22Rv1 (cell line): Measurements from ENCODE around the gene PCDHGA9.
"Not testable (repeated sequence)": the region's sequence is repeated elsewhere in the genome, so short reads cannot be mapped to it uniquely, and the experiment has no call there.

Experiments
- H3K27ac ChIP-seq: fragments of 450-650 bp; 2 replicates; pipeline ENCODE4 v1.5.1; 2017
- ZFX ChIP-seq: fragments of 450-650 bp; IDR thresholded peaks from 2 replicates; pipeline ENCODE4 v1.6.1; 2017; ENCODE audit warnings: antibody characterized with exemption, borderline replicate concordance
- TF ChIP-seq, protein P1 (sequence below): fragments of 450-650 bp; IDR thresholded peaks from 2 replicates; pipeline ENCODE4 v1.5.1; 2017; ENCODE audit warnings: mild to moderate bottlenecking

The PCDHGA9 gene

GRCh38 chr5:141373673-141374317 is 28.8 kb upstream of the PCDHGA9 start, which contains the start of gene PCDHGA6:
PCDHGA6 (plus strand) TSS chr5:141373891; CDS start chr5:141374084, 193 bp downstream.
- TF ChIP-seq, protein P1, sequence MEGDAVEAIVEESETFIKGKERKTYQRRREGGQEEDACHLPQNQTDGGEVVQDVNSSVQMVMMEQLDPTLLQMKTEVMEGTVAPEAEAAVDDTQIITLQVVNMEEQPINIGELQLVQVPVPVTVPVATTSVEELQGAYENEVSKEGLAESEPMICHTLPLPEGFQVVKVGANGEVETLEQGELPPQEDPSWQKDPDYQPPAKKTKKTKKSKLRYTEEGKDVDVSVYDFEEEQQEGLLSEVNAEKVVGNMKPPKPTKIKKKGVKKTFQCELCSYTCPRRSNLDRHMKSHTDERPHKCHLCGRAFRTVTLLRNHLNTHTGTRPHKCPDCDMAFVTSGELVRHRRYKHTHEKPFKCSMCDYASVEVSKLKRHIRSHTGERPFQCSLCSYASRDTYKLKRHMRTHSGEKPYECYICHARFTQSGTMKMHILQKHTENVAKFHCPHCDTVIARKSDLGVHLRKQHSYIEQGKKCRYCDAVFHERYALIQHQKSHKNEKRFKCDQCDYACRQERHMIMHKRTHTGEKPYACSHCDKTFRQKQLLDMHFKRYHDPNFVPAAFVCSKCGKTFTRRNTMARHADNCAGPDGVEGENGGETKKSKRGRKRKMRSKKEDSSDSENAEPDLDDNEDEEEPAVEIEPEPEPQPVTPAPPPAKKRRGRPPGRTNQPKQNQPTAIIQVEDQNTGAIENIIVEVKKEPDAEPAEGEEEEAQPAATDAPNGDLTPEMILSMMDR = peak; percentile 80
- no peak for TF ChIP-seq ZFX
- no peak within 1 kb of the TSS for H3K27ac ChIP-seq

- H3K27ac ChIP-seq = no peak overlapping the region
- TF ChIP-seq, protein P1 = no peak
- no peak for TF ChIP-seq ZFX
These were observed 28.0 kb upstream of the PCDHGA9 start for GRCh38 chr5:141374627-141375026.

DNA sequence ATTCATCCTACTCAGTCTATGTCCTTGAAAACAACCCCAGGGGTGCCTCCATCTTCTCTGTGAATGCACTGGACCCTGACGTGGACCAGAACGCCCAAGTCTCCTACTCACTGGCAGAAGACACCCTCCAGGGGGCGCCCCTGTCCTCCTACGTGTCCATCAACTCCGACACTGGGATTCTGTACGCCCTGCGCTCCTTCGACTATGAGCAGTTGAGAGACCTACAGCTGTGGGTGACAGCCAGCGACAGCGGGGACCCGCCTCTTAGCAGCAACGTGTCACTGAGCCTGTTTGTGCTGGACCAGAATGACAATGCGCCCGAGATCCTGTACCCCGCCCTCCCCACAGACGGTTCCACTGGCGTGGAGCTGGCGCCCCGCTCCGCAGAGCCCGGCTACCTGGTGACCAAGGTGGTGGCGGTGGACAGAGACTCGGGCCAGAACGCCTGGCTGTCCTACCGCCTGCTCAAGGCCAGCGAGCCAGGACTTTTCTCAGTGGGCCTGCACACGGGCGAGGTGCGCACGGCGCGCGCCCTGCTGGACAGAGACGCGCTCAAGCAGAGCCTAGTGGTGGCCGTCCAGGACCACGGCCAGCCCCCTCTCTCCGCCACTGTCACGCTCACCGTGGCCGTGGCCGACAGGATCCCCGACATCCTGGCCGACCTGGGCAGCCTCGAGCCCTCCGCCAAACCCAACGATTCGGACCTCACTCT is 27.0 kb upstream of the PCDHGA9 start:
- not testable (repeated sequence) for H3K27ac ChIP-seq
- TF ChIP-seq, protein P1 = peak; percentile 28

- TF ChIP-seq ZFX = no peak
- TF ChIP-seq, protein P1 = peak; percentile 72
These were observed 19.9 kb upstream of the PCDHGA9 start, which contains the start of gene PCDHGA7 for GRCh38 chr5:141382469-141383294. PCDHGA7 (plus strand) TSS chr5:141382742; CDS start chr5:141382900, 158 bp downstream.

DNA sequence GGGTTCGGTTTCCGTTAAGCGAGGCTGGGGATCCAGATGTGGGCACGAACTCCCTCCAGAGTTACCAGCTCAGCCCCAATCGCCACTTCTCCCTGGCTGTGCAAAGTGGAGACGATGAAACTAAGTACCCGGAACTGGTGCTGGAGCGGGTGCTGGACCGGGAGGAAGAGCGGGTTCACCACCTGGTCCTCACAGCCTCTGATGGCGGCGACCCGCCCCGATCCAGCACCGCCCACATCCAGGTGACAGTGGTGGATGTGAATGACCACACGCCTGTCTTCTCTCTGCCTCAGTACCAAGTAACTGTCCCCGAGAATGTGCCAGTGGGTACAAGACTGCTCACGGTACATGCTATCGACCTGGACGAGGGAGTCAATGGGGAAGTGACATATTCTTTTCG is 19.2 kb upstream of the PCDHGA9 start:
- H3K27ac ChIP-seq = no peak overlapping the region
- TF ChIP-seq, protein P1 = no peak
- TF ChIP-seq ZFX = no peak

More at GRCh38 chr5:141382469-141383294, 19.9 kb upstream of the PCDHGA9 start, which contains the start of gene PCDHGA7:
- H3K27ac ChIP-seq = no peak within 1 kb of the TSS

GRCh38 chr5:141384471-141385267 is 17.9 kb upstream of the PCDHGA9 start:
- TF ChIP-seq, protein P1 = no peak
- TF ChIP-seq ZFX = no peak
- H3K27ac ChIP-seq = no peak overlapping the region
